ENCODE results near the gene PLBD1. TPM values are rescaled to one million over a fixed set of nuclear protein-coding genes. Genes with fewer than 3 reads are reported as not detected.

Gene PLBD1
- polyA plus RNA-seq, 1 donor from 2014 or later: 1.4 TPM

DNA sequence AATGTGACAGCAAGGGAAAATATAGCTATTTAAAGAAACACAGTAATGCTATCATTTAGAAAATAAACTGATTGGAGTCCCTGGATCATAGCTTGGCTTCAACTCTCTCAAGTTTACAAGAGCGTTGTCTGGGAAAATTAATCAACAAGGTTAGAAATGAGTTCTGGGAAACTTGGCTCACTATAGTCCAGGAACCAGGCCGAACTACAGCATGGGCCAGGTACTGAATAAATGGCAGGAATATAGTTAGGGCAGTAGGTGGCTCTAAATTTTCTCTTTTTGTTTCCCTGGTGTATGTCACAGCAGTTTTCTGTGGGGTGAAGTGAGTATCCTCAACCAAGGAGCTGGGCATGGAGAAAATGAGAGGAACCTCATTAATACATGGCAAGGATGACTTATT is 72.4 kb downstream of the PLBD1 start:
- no peaks in the 10 kb centered on the region for H3K9me3 Mint-ChIP-seq
- peaks cover 0 to 5% (median 0%) of the 10 kb centered on the region in 3 donors for H3K4me1 Mint-ChIP-seq
- H3K4me3 Mint-ChIP-seq: no peak overlapping the region
- no peaks in the 10 kb centered on the region for H3K27me3 Mint-ChIP-seq
- peak overlapping the region in 1 of 3 donors; percentile 44 for H3K27ac Mint-ChIP-seq
- peaks cover 21% of the 10 kb centered on the region for H3K36me3 Mint-ChIP-seq

DNA sequence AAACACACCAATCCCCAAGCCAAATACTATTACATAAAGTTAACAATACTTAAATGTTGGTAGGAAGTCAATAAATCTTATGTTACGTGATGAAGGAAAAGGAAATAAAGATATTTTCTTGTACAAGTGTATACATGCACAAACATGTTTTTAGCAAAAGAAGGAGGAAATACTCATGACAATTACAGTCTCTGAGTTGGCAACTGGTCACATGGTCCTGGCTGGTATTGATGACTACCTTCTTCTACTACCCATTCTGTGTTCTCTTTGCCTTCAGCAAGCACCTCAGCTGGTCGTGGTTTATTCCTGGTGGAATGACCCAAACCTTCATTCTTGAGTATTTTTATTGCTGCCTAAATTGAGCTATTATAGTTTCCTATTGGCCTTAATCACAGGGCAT is 84.8 kb downstream of the PLBD1 start:
- Mint-ChIP-seq H3K4me1 (peaks cover 0 to 4% (median 0%) of the 10 kb centered on the region in 3 donors), H3K9me3 (no peaks in the 10 kb centered on the region), H3K4me3 (no peak overlapping the region), H3K27me3 (no peaks in the 10 kb centered on the region), H3K36me3 (peaks cover 20% of the 10 kb centered on the region), H3K27ac (no peak overlapping the region)

DNA sequence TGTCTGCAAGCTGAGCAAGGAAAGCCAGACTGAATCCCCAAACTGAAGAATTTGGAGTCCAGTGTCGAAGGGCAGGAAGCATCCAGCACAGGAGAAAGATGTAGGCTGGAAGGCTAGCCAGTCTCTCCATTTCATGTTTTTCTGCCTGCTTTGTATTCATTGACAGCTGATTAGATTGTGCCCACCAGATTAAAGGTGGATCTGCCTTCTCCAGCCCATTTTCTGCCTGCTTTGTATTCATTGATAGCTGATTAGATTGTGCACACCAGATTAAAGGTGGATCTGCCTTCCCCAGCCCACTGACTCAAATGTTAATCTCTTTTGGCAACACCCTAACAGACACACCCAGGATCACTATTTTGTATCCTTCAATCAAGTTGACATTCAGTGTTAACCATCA is 85.3 kb downstream of the PLBD1 start:
- Mint-ChIP-seq H3K4me1 (peaks cover 0 to 4% (median 0%) of the 10 kb centered on the region in 3 donors), H3K27me3 (no peaks in the 10 kb centered on the region), H3K27ac (no peak overlapping the region), H3K9me3 (no peaks in the 10 kb centered on the region), H3K36me3 (peaks cover 21% of the 10 kb centered on the region), H3K4me3 (no peak overlapping the region)

- no peak overlapping the region for H3K27ac Mint-ChIP-seq
- peaks cover 16% of the 10 kb centered on the region for H3K36me3 Mint-ChIP-seq
Observed at GRCh38 chr12:14481201-14481600, 86.5 kb downstream of the PLBD1 start.

DNA sequence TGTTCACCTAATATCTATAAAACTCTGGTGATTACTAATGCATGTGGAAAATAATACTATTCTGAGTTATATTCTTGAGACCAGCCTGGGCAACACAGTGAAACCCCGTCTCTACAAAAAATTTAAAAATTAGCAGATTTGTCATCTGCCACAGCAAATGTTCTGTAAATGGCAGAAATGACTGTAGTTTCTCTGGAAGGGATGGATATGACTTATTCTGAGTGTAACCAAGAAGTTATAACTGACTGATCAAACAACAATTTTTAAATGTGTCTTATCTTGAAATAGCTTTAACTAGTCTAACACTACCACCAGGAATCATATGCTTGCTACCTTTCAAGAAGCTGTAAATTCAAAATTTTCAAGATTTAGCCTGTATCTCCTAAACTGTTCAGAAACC is 88.7 kb downstream of the PLBD1 start:
- H3K27ac Mint-ChIP-seq: peak overlapping the region in 1 of 3 donors; percentile 50
- peaks cover 0 to 2% (median 0%) of the 10 kb centered on the region in 3 donors for H3K4me1 Mint-ChIP-seq
- H3K36me3 Mint-ChIP-seq: peaks cover 21% of the 10 kb centered on the region
- no peaks in the 10 kb centered on the region for H3K27me3 Mint-ChIP-seq
- no peak overlapping the region for H3K4me3 Mint-ChIP-seq
- H3K9me3 Mint-ChIP-seq: peaks cover 0 to 10% (median 5%) of the 10 kb centered on the region in 3 donors

More at GRCh38 chr12:14481201-14481600, 86.5 kb downstream of the PLBD1 start:
- H3K4me3 Mint-ChIP-seq: no peak overlapping the region
- no peaks in the 10 kb centered on the region for H3K9me3 Mint-ChIP-seq
- H3K4me1 Mint-ChIP-seq: peaks cover 0 to 2% (median 0%) of the 10 kb centered on the region in 3 donors
- H3K27me3 Mint-ChIP-seq: no peaks in the 10 kb centered on the region

DNA sequence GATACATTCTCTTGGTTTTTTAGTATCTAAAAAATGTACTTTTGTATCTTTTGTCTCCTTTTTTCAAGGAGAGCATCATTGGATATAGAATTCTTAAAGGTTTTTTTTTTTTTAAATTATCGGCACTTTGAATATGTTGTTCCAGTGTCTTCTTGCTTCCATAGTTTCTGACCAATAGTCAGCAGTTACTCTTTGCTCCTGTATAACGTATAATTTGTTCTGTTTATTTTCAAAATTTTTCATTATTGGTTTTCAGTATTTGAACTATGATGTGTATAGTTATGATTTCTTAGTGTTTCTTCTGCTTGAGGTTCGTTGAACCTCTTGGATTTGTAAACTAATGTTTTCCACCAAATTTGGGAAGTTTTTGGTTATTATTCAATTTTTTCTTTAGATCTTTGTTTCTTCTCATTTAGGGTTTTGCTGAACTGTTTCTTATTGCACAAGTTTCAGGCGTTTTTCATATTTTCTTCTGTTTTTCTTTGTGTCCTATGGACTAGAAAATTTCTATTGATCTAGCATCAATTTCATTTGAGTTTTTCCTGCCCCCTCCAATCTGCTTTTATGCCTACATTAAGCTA is 93.9 kb downstream of the PLBD1 start:
- H3K9me3 Mint-ChIP-seq: peaks cover 7 to 26% (median 24%) of the 10 kb centered on the region in 3 donors
- H3K4me3 Mint-ChIP-seq: no peak overlapping the region
- peaks cover 37% of the 10 kb centered on the region for H3K36me3 Mint-ChIP-seq
- no peaks in the 10 kb centered on the region for H3K27me3 Mint-ChIP-seq
- peaks cover 0 to 2% (median 0%) of the 10 kb centered on the region in 3 donors for H3K4me1 Mint-ChIP-seq
- H3K27ac Mint-ChIP-seq: no peak overlapping the region

- peak overlapping the region in 1 of 3 donors; percentile 81 for H3K27ac Mint-ChIP-seq
- H3K4me1 Mint-ChIP-seq: peaks cover 0 to 5% (median 1%) of the 10 kb centered on the region in 3 donors
- H3K36me3 Mint-ChIP-seq: peaks cover 41% of the 10 kb centered on the region
Observed at GRCh38 chr12:14471497-14471896, 96.2 kb downstream of the PLBD1 start.

DNA sequence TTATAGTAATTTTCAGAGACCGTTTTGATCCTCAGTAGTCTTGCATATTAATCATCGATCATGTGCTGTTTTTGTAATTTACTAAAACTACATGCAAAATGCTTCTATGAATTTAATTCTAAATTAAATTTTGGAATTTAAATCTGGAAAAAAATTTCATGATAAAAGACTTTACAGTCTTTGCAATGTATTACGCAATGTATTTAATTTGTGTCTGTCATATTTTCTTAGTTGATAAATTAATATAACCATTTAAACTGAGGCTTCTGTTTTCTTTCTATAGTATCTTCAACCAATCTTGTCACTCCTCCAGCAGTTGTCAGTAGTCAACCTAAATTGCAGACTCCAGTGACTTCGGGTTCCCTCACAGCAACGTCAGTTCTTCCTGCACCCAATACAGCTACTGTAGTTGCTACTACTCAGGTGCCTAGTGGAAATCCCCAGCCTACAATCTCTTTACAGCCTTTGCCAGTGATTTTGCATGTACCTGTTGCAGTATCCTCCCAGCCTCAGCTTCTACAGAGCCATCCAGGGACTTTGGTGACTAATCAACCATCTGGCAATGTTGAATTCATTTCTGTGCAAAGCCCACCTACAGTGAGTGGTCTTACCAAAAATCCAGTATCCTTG is 107.4 kb downstream of the PLBD1 start:
- H3K4me3 Mint-ChIP-seq: no peak overlapping the region
- H3K36me3 Mint-ChIP-seq: peaks cover 11% of the 10 kb centered on the region

More at GRCh38 chr12:14471497-14471896, 96.2 kb downstream of the PLBD1 start:
- Mint-ChIP-seq H3K4me3 (no peak overlapping the region), H3K9me3 (peaks cover 7 to 26% (median 24%) of the 10 kb centered on the region in 3 donors), H3K27me3 (no peaks in the 10 kb centered on the region)

DNA sequence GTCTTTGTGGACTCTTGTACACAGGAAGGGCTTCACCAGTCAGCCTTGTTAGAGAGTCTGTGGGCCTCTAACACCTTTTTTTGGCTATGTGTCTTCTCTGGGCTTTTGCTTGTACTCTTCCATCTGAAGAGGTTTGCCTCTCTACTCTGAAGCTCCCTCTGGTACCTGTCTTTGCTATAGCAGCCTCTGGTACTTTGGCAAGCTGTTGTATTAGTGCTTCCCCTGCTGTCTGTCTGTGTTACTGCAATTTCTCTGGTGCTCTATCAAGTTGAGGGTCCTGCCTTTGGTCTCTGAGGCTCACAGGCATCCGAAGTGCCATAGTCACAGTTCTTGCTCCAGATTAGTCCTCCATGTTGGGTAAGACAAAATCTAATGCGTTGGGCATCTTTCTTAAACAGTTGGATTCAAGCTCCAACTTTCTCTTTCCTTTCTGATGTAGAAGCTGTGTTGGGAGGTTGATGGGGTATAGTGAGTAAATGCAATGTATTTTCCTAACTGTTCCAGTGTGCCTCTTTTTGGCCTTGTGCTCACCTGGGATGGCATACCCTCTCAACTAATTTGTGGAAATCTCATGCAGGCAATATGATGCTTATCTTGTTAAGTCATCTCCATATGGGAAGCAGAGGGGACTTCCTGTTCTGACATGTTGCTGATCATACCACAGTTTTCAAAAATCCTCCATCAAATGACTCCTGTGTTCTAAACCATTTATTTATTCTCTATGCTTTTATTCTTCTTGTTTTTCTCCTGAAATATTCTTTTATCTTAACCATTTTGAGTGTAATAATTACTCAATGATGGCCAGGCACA is 113.4 kb downstream of the PLBD1 start:
- Mint-ChIP-seq H3K4me1 (peaks cover 14 to 32% (median 28%) of the 10 kb centered on the region in 3 donors), H3K9me3 (peaks cover 0 to 3% (median 0%) of the 10 kb centered on the region in 3 donors), H3K4me3 (peak overlapping the region in 1 of 4 donors; percentile 72), H3K27ac (peak overlapping the region in 1 of 3 donors; percentile 46), H3K27me3 (no peaks in the 10 kb centered on the region), H3K36me3 (peaks cover 13% of the 10 kb centered on the region)

More for the DNA sequence above, 107.4 kb downstream of the PLBD1 start:
- Mint-ChIP-seq H3K27ac (peak overlapping the region in 1 of 3 donors; percentile 29), H3K9me3 (no peaks in the 10 kb centered on the region), H3K27me3 (no peaks in the 10 kb centered on the region), H3K4me1 (peaks cover 10 to 14% (median 14%) of the 10 kb centered on the region in 3 donors)

Other genes starting within 250 kb of the PLBD1 start
- gene ATF7IP, start 202.2 kb downstream of the PLBD1 start, polyA plus RNA-seq: 126 TPM
- gene GUCY2C, start 128.7 kb upstream of the PLBD1 start, polyA plus RNA-seq: 0.85 TPM
- gene WBP11, start 235.6 kb upstream of the PLBD1 start, polyA plus RNA-seq: 59.3 TPM
- gene C12orf60, start 235.8 kb upstream of the PLBD1 start, polyA plus RNA-seq: 0.70 TPM
- gene SMCO3, start 246.3 kb upstream of the PLBD1 start, polyA plus RNA-seq: not detected